ENCODE measurements around the gene FAM131B.
A peak's percentile ranks its signal among the peaks of the same experiment; 100 is the strongest.

The FAM131B gene

GRCh38 chr7:143384661-143385631 lies 22.4 kb upstream of the FAM131B start:
- Histone ChIP-seq H3K4me3 (ENCODE audit: low read depth, low read length) (no peak overlapping the region), H3K4me1 (ENCODE audit: control insufficient read depth, insufficient read depth, low read length) (peaks cover under 1% of the 10 kb centered on the region), H3K9me3 (ENCODE audit: control insufficient read depth, insufficient read depth, low read length) (no peaks in the 10 kb centered on the region), H3K27me3 (ENCODE audit: control insufficient read depth, insufficient read depth, low read length) (no peaks in the 10 kb centered on the region), H3K36me3 (ENCODE audit: control insufficient read depth, insufficient read depth, low read length) (peaks cover 45% of the 10 kb centered on the region), H3K9ac (ENCODE audit: low read depth, low read length) (no peak overlapping the region)

- Histone ChIP-seq H3K4me3 (ENCODE audit: low read depth, low read length) (no peak overlapping the region), H3K4me1 (ENCODE audit: control insufficient read depth, insufficient read depth, low read length) (peaks cover 8% of the 10 kb centered on the region), H3K9me3 (ENCODE audit: control insufficient read depth, insufficient read depth, low read length) (no peaks in the 10 kb centered on the region), H3K27me3 (ENCODE audit: control insufficient read depth, insufficient read depth, low read length) (no peaks in the 10 kb centered on the region), H3K36me3 (ENCODE audit: control insufficient read depth, insufficient read depth, low read length) (peaks cover 37% of the 10 kb centered on the region), H3K9ac (ENCODE audit: low read depth, low read length) (no peak overlapping the region)
Measured at GRCh38 chr7:143384148-143384547, 21.6 kb upstream of the FAM131B start.

GRCh38 chr7:143383642-143383957 lies 21.1 kb upstream of the FAM131B start:
- H3K9ac ChIP-seq (ENCODE audit: low read depth, low read length): no peak overlapping the region
- peaks cover 32% of the 10 kb centered on the region for H3K36me3 ChIP-seq (ENCODE audit: control insufficient read depth, insufficient read depth, low read length)
- no peaks in the 10 kb centered on the region for H3K27me3 ChIP-seq (ENCODE audit: control insufficient read depth, insufficient read depth, low read length)
- peaks cover 11% of the 10 kb centered on the region for H3K4me1 ChIP-seq (ENCODE audit: control insufficient read depth, insufficient read depth, low read length)
- H3K9me3 ChIP-seq (ENCODE audit: control insufficient read depth, insufficient read depth, low read length): no peaks in the 10 kb centered on the region
- no peak overlapping the region for H3K4me3 ChIP-seq (ENCODE audit: low read depth, low read length)

- H3K9me3 ChIP-seq (ENCODE audit: control insufficient read depth, insufficient read depth, low read length): no peaks in the 10 kb centered on the region
Measured at GRCh38 chr7:143382791-143383641, 20.5 kb upstream of the FAM131B start.

GRCh38 chr7:143382126-143382790 lies 19.7 kb upstream of the FAM131B start:
- Histone ChIP-seq H3K9ac (ENCODE audit: low read depth, low read length) (peak overlapping the region; percentile 88), H3K27me3 (ENCODE audit: control insufficient read depth, insufficient read depth, low read length) (no peaks in the 10 kb centered on the region), H3K4me3 (ENCODE audit: low read depth, low read length) (peak overlapping the region; percentile 88), H3K4me1 (ENCODE audit: control insufficient read depth, insufficient read depth, low read length) (peaks cover 11% of the 10 kb centered on the region), H3K9me3 (ENCODE audit: control insufficient read depth, insufficient read depth, low read length) (no peaks in the 10 kb centered on the region), H3K36me3 (ENCODE audit: control insufficient read depth, insufficient read depth, low read length) (peaks cover 24% of the 10 kb centered on the region)

More at GRCh38 chr7:143382791-143383641, 20.5 kb upstream of the FAM131B start:
- Histone ChIP-seq H3K36me3 (ENCODE audit: control insufficient read depth, insufficient read depth, low read length) (peaks cover 29% of the 10 kb centered on the region), H3K27me3 (ENCODE audit: control insufficient read depth, insufficient read depth, low read length) (no peaks in the 10 kb centered on the region), H3K9ac (ENCODE audit: low read depth, low read length) (peak overlapping the region; percentile 88), H3K4me1 (ENCODE audit: control insufficient read depth, insufficient read depth, low read length) (peaks cover 11% of the 10 kb centered on the region), H3K4me3 (ENCODE audit: low read depth, low read length) (peak overlapping the region; percentile 88)

GRCh38 chr7:143381427-143382125 lies 19.1 kb upstream of the FAM131B start:
- no peaks in the 10 kb centered on the region for H3K27me3 ChIP-seq (ENCODE audit: control insufficient read depth, insufficient read depth, low read length)
- peaks cover 11% of the 10 kb centered on the region for H3K4me1 ChIP-seq (ENCODE audit: control insufficient read depth, insufficient read depth, low read length)
- no peaks in the 10 kb centered on the region for H3K9me3 ChIP-seq (ENCODE audit: control insufficient read depth, insufficient read depth, low read length)
- H3K4me3 ChIP-seq (ENCODE audit: low read depth, low read length): peak overlapping the region; percentile 88
- H3K9ac ChIP-seq (ENCODE audit: low read depth, low read length): peak overlapping the region; percentile 88
- H3K36me3 ChIP-seq (ENCODE audit: control insufficient read depth, insufficient read depth, low read length): peaks cover 24% of the 10 kb centered on the region

- H3K4me1 ChIP-seq (ENCODE audit: control insufficient read depth, insufficient read depth, low read length): peaks cover 11% of the 10 kb centered on the region
- H3K9ac ChIP-seq (ENCODE audit: low read depth, low read length): peak within 1 kb of the TSS; percentile 95
- peaks cover 18% of the 10 kb centered on the region for H3K36me3 ChIP-seq (ENCODE audit: control insufficient read depth, insufficient read depth, low read length)
- H3K9me3 ChIP-seq (ENCODE audit: control insufficient read depth, insufficient read depth, low read length): no peaks in the 10 kb centered on the region
- H3K4me3 ChIP-seq (ENCODE audit: low read depth, low read length): peak within 1 kb of the TSS; percentile 88
- no peaks in the 10 kb centered on the region for H3K27me3 ChIP-seq (ENCODE audit: control insufficient read depth, insufficient read depth, low read length)
Measured at GRCh38 chr7:143380646-143381426, 18.3 kb upstream of the FAM131B start, which contains the start of gene ZYX. Gene ZYX (plus strand): TSS chr7:143381345. CDS start chr7:143381572, 227 bp downstream.

GRCh38 chr7:143380260-143380645 lies 17.7 kb upstream of the FAM131B start:
- no peaks in the 10 kb centered on the region for H3K9me3 ChIP-seq (ENCODE audit: control insufficient read depth, insufficient read depth, low read length)
- H3K36me3 ChIP-seq (ENCODE audit: control insufficient read depth, insufficient read depth, low read length): peaks cover 16% of the 10 kb centered on the region
- peak overlapping the region; percentile 84 for H3K4me3 ChIP-seq (ENCODE audit: low read depth, low read length)
- H3K27me3 ChIP-seq (ENCODE audit: control insufficient read depth, insufficient read depth, low read length): no peaks in the 10 kb centered on the region
- peaks cover 11% of the 10 kb centered on the region for H3K4me1 ChIP-seq (ENCODE audit: control insufficient read depth, insufficient read depth, low read length)
- H3K9ac ChIP-seq (ENCODE audit: low read depth, low read length): peak overlapping the region; percentile 95

GRCh38 chr7:143379611-143380259 lies 17.2 kb upstream of the FAM131B start:
- Histone ChIP-seq H3K9me3 (ENCODE audit: control insufficient read depth, insufficient read depth, low read length) (no peaks in the 10 kb centered on the region), H3K4me3 (ENCODE audit: low read depth, low read length) (peak overlapping the region; percentile 84), H3K4me1 (ENCODE audit: control insufficient read depth, insufficient read depth, low read length) (peaks cover 11% of the 10 kb centered on the region), H3K27me3 (ENCODE audit: control insufficient read depth, insufficient read depth, low read length) (no peaks in the 10 kb centered on the region), H3K9ac (ENCODE audit: low read depth, low read length) (no peak overlapping the region), H3K36me3 (ENCODE audit: control insufficient read depth, insufficient read depth, low read length) (peaks cover 13% of the 10 kb centered on the region)

GRCh38 chr7:143376396-143376795 lies 13.9 kb upstream of the FAM131B start:
- Histone ChIP-seq H3K4me1 (ENCODE audit: control insufficient read depth, insufficient read depth, low read length) (peaks cover 11% of the 10 kb centered on the region), H3K36me3 (ENCODE audit: control insufficient read depth, insufficient read depth, low read length) (peaks cover 3% of the 10 kb centered on the region), H3K27me3 (ENCODE audit: control insufficient read depth, insufficient read depth, low read length) (no peaks in the 10 kb centered on the region), H3K4me3 (ENCODE audit: low read depth, low read length) (no peak overlapping the region), H3K9ac (ENCODE audit: low read depth, low read length) (no peak overlapping the region), H3K9me3 (ENCODE audit: control insufficient read depth, insufficient read depth, low read length) (no peaks in the 10 kb centered on the region)
